ENCODE results near the gene PACRG.

DNA sequence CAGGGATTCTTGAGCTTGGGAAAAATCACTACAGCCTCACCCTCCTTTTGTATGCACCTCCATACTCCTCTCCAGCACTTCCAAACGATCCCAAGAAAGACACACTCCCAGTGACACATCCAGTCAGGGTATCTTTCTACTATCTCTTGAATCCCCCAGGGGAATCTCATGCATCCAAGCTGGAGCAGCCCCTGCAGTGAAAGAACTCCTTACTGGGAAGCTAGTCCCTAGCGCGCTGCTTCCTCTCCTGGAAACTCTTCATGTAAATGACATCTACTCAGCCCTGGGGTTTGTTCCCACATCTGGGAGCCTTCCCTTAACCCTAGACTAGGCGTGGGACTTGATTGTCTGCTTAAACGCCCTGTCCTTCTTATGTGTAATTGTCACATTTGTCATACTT is 357.7 kb downstream of the PACRG start:
- TF ChIP-seq POLR2AphosphoS5 (IDR thresholded peaks at IDR 0.05) (no peak), POLR2A (IDR thresholded peaks at IDR 0.05) (no peak)

Data from upper lobe of left lung (tissue), 4 donors.